Measurements from ENCODE around the gene MRPS23. TPM values are rescaled to one million over a fixed set of nuclear protein-coding genes. Genes with fewer than 3 reads are reported as not detected.

MRPS23 gene
- total RNA-seq, 1 experiment from 2014 or later, result 97.5 TPM

- DNase-seq (no peak), ATAC-seq (no peak)
- Histone ChIP-seq H2AFZ (ENCODE audit: low read length) (no peak overlapping the region), H3K36me3 (ENCODE audit: low read depth, low read length) (no peaks in the 10 kb centered on the region), H3K9me3 (ENCODE audit: low read length) (no peaks in the 10 kb centered on the region), H3K9ac (ENCODE audit: low read length) (no peak overlapping the region), H3K9me2 (replicated peaks; ENCODE audit: low read length) (no peaks in the 10 kb centered on the region), H3K27me3 (ENCODE audit: low read length) (peaks cover 29% of the 10 kb centered on the region), H3F3A (ENCODE audit: low read length, unreplicated experiment) (peaks cover 4% of the 10 kb centered on the region), H3K4me2 (ENCODE audit: low read length) (no peak overlapping the region), H3K4me3 (ENCODE audit: low read length) (no peak overlapping the region), H3K27ac (ENCODE audit: low read length) (no peak overlapping the region), H3K79me2 (ENCODE audit: low read length) (no peaks in the 10 kb centered on the region), H3K4me1 (ENCODE audit: insufficient read depth, low read length) (no peaks in the 10 kb centered on the region), H4K20me1 (ENCODE audit: low read length) (no peaks in the 10 kb centered on the region)
- POLR2A ChIA-PET (ENCODE audit: unreplicated experiment), result interaction anchor here (0.7 kb wide), 1 partner anchor 8 kb away, joined by 3 read pairs; no protein-coding TSS in a partner anchor
- intact Hi-C loops (cut with micrococcal nuclease), result no loop called here
- CTCF ChIA-PET, result no interaction called here
- no TSS peak for BruUV-seq (replicated peaks)
- TF ChIP-seq CTCF (conservative IDR thresholded peaks at IDR 0.05; ENCODE audit: low read depth, low read length) (no peak), EZH2 (IDR thresholded peaks at IDR 0.05; ENCODE audit: low read length, unreplicated experiment) (no peak), EZH2phosphoT487 (IDR thresholded peaks at IDR 0.05; ENCODE audit: borderline replicate concordance, low read length) (no peak)
These were observed 46.8 kb downstream of the MRPS23 start for GRCh38 chr17:57803021-57803420.

- ChIA-PET CTCF (no interaction called here), POLR2A (ENCODE audit: unreplicated experiment) (interaction anchor here (0.6 kb wide), 1 partner anchor 92 kb away, joined by 10 read pairs; no protein-coding TSS in a partner anchor)
- H3K9me3 ChIP-seq (ENCODE audit: low read length), result no peaks in the 10 kb centered on the region
- no peak overlapping the region for H3K4me3 ChIP-seq (ENCODE audit: low read length)
- DNase-seq, result no peak
- no peaks in the 10 kb centered on the region for H3K9me2 ChIP-seq (replicated peaks; ENCODE audit: low read length)
- no peak overlapping the region for H2AFZ ChIP-seq (ENCODE audit: low read length)
- no peak for TF ChIP-seq CTCF (conservative IDR thresholded peaks at IDR 0.05; ENCODE audit: low read depth, low read length)
- no peak for TF ChIP-seq EZH2 (IDR thresholded peaks at IDR 0.05; ENCODE audit: low read length, unreplicated experiment)
- no peak for TF ChIP-seq EZH2phosphoT487 (IDR thresholded peaks at IDR 0.05; ENCODE audit: borderline replicate concordance, low read length)
- no peaks in the 10 kb centered on the region for H4K20me1 ChIP-seq (ENCODE audit: low read length)
- H3K9ac ChIP-seq (ENCODE audit: low read length), result no peak overlapping the region
- H3K79me2 ChIP-seq (ENCODE audit: low read length), result no peaks in the 10 kb centered on the region
- ATAC-seq, result no peak
- H3K27me3 ChIP-seq (ENCODE audit: low read length), result peaks cover 20% of the 10 kb centered on the region
- no TSS peak for BruUV-seq (replicated peaks)
- H3K4me2 ChIP-seq (ENCODE audit: low read length), result no peak overlapping the region
- no peaks in the 10 kb centered on the region for H3K4me1 ChIP-seq (ENCODE audit: insufficient read depth, low read length)
- peaks cover 4% of the 10 kb centered on the region for H3F3A ChIP-seq (ENCODE audit: low read length, unreplicated experiment)
- intact Hi-C loops (cut with micrococcal nuclease), result no loop called here
- no peak overlapping the region for H3K27ac ChIP-seq (ENCODE audit: low read length)
- no peaks in the 10 kb centered on the region for H3K36me3 ChIP-seq (ENCODE audit: low read depth, low read length)
These were observed 48.7 kb downstream of the MRPS23 start for GRCh38 chr17:57801044-57801711.

- Histone ChIP-seq H3K79me2 (ENCODE audit: low read length) (no peaks in the 10 kb centered on the region), H3K36me3 (ENCODE audit: low read depth, low read length) (no peaks in the 10 kb centered on the region), H3K27me3 (ENCODE audit: low read length) (peaks cover 43% of the 10 kb centered on the region), H3K4me1 (ENCODE audit: insufficient read depth, low read length) (no peaks in the 10 kb centered on the region), H3K27ac (ENCODE audit: low read length) (no peak overlapping the region), H3K9me2 (replicated peaks; ENCODE audit: low read length) (no peaks in the 10 kb centered on the region), H3F3A (ENCODE audit: low read length, unreplicated experiment) (peaks cover 4% of the 10 kb centered on the region), H4K20me1 (ENCODE audit: low read length) (no peaks in the 10 kb centered on the region), H2AFZ (ENCODE audit: low read length) (no peak overlapping the region), H3K4me2 (ENCODE audit: low read length) (no peak overlapping the region), H3K9me3 (ENCODE audit: low read length) (no peaks in the 10 kb centered on the region), H3K9ac (ENCODE audit: low read length) (no peak overlapping the region), H3K4me3 (ENCODE audit: low read length) (no peak overlapping the region)
- POLR2A ChIA-PET (ENCODE audit: unreplicated experiment), result interaction anchor here (0.6 kb wide), 1 partner anchor 10 kb away, joined by 16 read pairs; no protein-coding TSS in a partner anchor
- ATAC-seq (no peak), DNase-seq (no peak)
- no TSS peak for BruUV-seq (replicated peaks)
- intact Hi-C loops (cut with micrococcal nuclease), result no loop called here
- CTCF ChIA-PET, result no interaction called here
- no peak for TF ChIP-seq EZH2phosphoT487 (IDR thresholded peaks at IDR 0.05; ENCODE audit: borderline replicate concordance, low read length)
- no peak for TF ChIP-seq EZH2 (IDR thresholded peaks at IDR 0.05; ENCODE audit: low read length, unreplicated experiment)
- no peak for TF ChIP-seq CTCF (conservative IDR thresholded peaks at IDR 0.05; ENCODE audit: low read depth, low read length)
These were observed 55.0 kb downstream of the MRPS23 start for GRCh38 chr17:57794841-57795240.
